AG10803 (cell line): ENCODE measurements around the gene SPRED2.

ENCODE experiments used
- DNase-seq: peaks from one replicate; pipeline ENCODE4 v3.0.0; 2010; ENCODE audit warnings: low read depth
- H3K4me3 ChIP-seq: 2 replicates; pipeline ENCODE4 v1.5.1; 2011; ENCODE audit warnings: mild to moderate bottlenecking, low read length, control low read depth
- TF ChIP-seq, protein P1 (sequence below): conservative IDR thresholded peaks from 2 replicates; pipeline ENCODE4 v1.5.1; 2011; ENCODE audit warnings: mild to moderate bottlenecking, low read length, control low read depth, inconsistent platforms

Gene SPRED2

DNA sequence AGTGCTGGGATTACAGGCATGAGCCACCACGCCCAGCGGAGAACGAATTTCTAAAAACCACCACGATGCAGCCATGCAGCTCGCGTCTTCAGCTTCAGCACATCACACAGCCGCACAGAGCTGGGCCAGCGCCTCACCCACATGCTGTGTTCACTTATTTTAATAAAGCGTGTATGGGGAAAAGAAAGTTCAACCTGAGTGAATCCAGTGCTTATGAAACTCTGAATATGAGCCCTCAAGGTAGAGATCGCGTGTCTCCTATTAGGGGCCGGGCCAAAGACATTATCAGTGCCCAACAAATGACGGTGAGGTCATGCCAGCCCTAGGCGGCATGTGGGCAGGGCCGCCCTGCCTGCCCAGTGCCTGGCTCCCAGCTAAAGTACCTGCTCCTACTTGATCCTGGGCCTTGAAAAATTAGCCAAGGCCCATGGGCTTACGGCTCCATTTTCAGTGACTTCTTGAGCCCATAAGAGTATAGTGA, 44.3 kb downstream of the SPRED2 start:
- DNase-seq, result no peak
- TF ChIP-seq, protein P1, sequence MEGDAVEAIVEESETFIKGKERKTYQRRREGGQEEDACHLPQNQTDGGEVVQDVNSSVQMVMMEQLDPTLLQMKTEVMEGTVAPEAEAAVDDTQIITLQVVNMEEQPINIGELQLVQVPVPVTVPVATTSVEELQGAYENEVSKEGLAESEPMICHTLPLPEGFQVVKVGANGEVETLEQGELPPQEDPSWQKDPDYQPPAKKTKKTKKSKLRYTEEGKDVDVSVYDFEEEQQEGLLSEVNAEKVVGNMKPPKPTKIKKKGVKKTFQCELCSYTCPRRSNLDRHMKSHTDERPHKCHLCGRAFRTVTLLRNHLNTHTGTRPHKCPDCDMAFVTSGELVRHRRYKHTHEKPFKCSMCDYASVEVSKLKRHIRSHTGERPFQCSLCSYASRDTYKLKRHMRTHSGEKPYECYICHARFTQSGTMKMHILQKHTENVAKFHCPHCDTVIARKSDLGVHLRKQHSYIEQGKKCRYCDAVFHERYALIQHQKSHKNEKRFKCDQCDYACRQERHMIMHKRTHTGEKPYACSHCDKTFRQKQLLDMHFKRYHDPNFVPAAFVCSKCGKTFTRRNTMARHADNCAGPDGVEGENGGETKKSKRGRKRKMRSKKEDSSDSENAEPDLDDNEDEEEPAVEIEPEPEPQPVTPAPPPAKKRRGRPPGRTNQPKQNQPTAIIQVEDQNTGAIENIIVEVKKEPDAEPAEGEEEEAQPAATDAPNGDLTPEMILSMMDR, result no peak
- H3K4me3 ChIP-seq, result no peak overlapping the region

GRCh38 chr2:65386989-65387388, 45.4 kb downstream of the SPRED2 start:
- DNase-seq, result no peak
- TF ChIP-seq, protein P1, result no peak
- no peak overlapping the region for H3K4me3 ChIP-seq

GRCh38 chr2:65386344-65386743, 46.1 kb downstream of the SPRED2 start:
- TF ChIP-seq, protein P1, result no peak
- DNase-seq, result peak; percentile 20
- H3K4me3 ChIP-seq, result no peak overlapping the region

DNA sequence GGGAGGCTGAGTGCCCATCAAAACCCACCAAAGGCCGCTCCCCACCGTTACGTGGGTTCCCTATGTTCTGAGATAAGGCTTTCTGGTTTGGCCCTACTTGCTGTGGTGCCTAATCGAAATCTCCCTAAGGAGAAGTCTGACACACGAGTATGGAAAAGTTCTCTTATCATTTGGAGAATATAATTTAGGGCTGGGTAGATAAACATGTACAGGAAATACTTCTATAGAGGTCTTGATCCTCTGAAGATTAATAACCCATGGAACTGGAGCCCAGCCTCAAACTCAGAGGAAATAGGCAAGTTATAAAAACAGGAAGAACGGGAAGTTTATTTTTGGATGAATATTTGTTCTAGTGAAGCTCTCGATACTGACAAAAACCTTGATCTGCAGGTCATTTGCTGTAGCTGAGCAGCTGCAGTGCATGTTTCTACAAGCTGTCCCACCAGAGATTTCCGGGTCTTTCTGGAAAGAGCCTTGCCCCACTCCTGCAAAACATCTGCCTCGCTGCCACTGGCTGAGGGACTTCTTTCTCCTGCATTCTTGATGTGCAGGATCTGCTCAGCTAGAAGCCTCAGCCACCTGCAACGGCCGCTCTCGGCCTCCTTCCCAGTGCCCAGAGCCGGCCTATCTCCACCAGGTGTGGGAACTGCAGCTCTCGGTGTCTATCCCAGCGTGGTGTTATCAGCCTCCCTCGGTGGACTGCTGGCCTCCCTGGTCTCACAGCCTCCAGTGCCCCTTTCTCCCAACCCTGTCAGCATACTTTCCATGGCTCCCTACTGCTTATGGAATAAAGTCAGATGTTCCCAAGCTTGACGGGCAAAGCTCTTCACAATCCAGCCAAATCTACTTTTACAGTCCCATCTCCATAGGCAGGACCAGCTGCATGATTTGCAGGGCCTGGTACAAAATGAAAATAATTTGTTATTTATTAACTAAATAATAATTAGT, 48.6 kb downstream of the SPRED2 start:
- no peak for DNase-seq
- TF ChIP-seq, protein P1, result no peak
- no peak overlapping the region for H3K4me3 ChIP-seq

DNA sequence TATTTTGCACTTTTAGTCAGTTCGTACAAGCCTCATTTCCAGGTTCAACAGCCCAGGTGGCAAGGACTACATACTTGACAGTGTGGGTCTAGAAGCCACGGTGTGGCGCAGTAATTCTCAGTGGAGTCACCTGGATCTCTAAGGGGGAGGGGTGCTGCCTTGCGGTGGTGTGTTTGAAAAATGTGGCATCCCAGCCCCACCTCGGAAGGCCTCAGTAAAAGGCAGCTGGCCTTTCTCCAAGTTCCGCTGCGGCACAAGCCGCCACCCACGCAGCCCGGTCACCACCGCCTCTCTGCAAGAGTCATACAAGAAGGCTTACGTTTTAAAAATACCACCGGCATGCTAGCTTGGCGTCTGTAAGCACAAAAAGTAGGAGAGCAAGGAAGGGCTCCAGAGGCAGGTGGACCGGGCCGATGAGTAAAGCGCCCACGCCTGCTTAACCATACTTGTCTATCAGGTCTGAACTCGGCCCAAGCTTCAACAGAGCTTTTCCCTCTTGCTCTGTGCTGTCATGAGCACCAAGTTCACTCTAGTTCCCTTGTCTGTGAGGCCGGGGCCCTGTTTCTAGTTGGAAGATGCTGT, 49.5 kb downstream of the SPRED2 start:
- H3K4me3 ChIP-seq, result no peak overlapping the region
- TF ChIP-seq, protein P1, result no peak
- peak; percentile 89 for DNase-seq

- TF ChIP-seq, protein P1, result 0 out of 2 replicates have a peak, but pooled peaks have one; percentile 7
- DNase-seq, result peak; percentile 33
- no peak overlapping the region for H3K4me3 ChIP-seq
Measured at GRCh38 chr2:65382323-65382722, 50.1 kb downstream of the SPRED2 start.

- no peak overlapping the region for H3K4me3 ChIP-seq
- DNase-seq, result no peak
- TF ChIP-seq, protein P1, result no peak
Measured at GRCh38 chr2:65381607-65382051, 50.8 kb downstream of the SPRED2 start.
